ENCODE measurements around the gene TNFRSF25. TPM values are rescaled to one million over a fixed set of nuclear protein-coding genes. Genes with fewer than 3 reads are reported as not detected.
"Not testable (repeated sequence)": the region's sequence is repeated elsewhere in the genome, so short reads cannot be mapped to it uniquely, and the experiment has no call there.

Gene TNFRSF25
- total and polyA plus RNA-seq, 4 donors, result 4.9 to 19.8 (median 11.7) TPM

GRCh38 chr1:6495540-6496364 is 29.8 kb upstream of the TNFRSF25 start:
- WGBS, 2 donors, result 78 to 79% methylated on average over 14 of the region's 14 CpGs
- H3K4me1 ChIP-seq (ENCODE audit: control insufficient read depth in 5 of 5, insufficient read depth in 5 of 5, low read length in 5 of 5), result peaks cover 0 to 15% (median 6%) of the 10 kb centered on the region in 5 donors
- no peaks in the 10 kb centered on the region for H3K36me3 ChIP-seq (ENCODE audit: control insufficient read depth in 4 of 4, insufficient read depth in 4 of 4, low read length in 4 of 4)
- no peak for ATAC-seq (ENCODE audit: insufficient read depth, low FRiP score)
- no peak for DNase-seq
- H3K27me3 ChIP-seq (ENCODE audit: control insufficient read depth in 3 of 3, insufficient read depth in 3 of 3, low read length in 2 of 3), result no peaks in the 10 kb centered on the region
- no peak overlapping the region for H3K27ac ChIP-seq (ENCODE audit: low read depth in 1 of 2, low read length in 1 of 2)
- no peaks in the 10 kb centered on the region for H3K9me3 ChIP-seq (ENCODE audit: control insufficient read depth in 4 of 4, insufficient read depth in 3 of 4, low read length in 3 of 4)
- H3K9ac ChIP-seq (ENCODE audit: insufficient read depth in 1 of 2, low read length in 2 of 2), result no peak overlapping the region
- TF ChIP-seq, protein P1, sequence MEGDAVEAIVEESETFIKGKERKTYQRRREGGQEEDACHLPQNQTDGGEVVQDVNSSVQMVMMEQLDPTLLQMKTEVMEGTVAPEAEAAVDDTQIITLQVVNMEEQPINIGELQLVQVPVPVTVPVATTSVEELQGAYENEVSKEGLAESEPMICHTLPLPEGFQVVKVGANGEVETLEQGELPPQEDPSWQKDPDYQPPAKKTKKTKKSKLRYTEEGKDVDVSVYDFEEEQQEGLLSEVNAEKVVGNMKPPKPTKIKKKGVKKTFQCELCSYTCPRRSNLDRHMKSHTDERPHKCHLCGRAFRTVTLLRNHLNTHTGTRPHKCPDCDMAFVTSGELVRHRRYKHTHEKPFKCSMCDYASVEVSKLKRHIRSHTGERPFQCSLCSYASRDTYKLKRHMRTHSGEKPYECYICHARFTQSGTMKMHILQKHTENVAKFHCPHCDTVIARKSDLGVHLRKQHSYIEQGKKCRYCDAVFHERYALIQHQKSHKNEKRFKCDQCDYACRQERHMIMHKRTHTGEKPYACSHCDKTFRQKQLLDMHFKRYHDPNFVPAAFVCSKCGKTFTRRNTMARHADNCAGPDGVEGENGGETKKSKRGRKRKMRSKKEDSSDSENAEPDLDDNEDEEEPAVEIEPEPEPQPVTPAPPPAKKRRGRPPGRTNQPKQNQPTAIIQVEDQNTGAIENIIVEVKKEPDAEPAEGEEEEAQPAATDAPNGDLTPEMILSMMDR (IDR thresholded peaks at IDR 0.05; ENCODE audit: control extremely low read depth, extremely low read depth), result no peak
- no peak overlapping the region for H3K4me3 ChIP-seq

DNA sequence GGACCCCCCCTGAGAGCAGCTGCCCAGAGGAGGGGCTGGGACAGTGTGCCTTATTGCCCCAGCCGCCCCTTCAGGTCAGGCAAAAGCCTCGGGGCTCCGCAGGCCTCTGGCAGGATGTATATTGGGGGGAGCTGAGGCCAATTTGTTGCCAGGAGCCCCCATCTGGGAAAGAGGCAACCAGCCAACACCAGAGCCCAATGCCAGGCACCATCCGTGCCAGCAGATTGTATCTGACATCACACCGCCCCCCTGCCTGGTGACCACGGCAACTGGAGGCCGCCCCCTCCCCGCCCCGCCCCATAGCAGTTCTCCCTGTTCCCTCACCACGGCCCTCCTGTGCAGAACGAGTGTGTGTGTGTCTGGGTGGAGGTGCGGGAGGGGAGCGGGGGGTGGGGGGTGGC is 29.1 kb upstream of the TNFRSF25 start:
- Histone ChIP-seq H3K9me3 (ENCODE audit: control insufficient read depth in 4 of 4, insufficient read depth in 3 of 4, low read length in 3 of 4) (no peaks in the 10 kb centered on the region), H3K36me3 (ENCODE audit: control insufficient read depth in 4 of 4, insufficient read depth in 4 of 4, low read length in 4 of 4) (no peaks in the 10 kb centered on the region), H3K4me1 (ENCODE audit: control insufficient read depth in 5 of 5, insufficient read depth in 5 of 5, low read length in 5 of 5) (peaks cover 0 to 16% (median 10%) of the 10 kb centered on the region in 5 donors), H3K9ac (ENCODE audit: insufficient read depth in 1 of 2, low read length in 2 of 2) (no peak overlapping the region), H3K27me3 (ENCODE audit: control insufficient read depth in 3 of 3, insufficient read depth in 3 of 3, low read length in 2 of 3) (no peaks in the 10 kb centered on the region), H3K4me3 (no peak overlapping the region), H3K27ac (ENCODE audit: low read depth in 1 of 2, low read length in 1 of 2) (no peak overlapping the region)
- TF ChIP-seq, protein P1 (IDR thresholded peaks at IDR 0.05; ENCODE audit: control extremely low read depth, extremely low read depth), result no peak
- ATAC-seq (ENCODE audit: insufficient read depth, low FRiP score), result no peak
- no peak for DNase-seq
- WGBS, 2 donors, result 38 to 45% methylated on average over 12 to 13 of the region's 13 CpGs

DNA sequence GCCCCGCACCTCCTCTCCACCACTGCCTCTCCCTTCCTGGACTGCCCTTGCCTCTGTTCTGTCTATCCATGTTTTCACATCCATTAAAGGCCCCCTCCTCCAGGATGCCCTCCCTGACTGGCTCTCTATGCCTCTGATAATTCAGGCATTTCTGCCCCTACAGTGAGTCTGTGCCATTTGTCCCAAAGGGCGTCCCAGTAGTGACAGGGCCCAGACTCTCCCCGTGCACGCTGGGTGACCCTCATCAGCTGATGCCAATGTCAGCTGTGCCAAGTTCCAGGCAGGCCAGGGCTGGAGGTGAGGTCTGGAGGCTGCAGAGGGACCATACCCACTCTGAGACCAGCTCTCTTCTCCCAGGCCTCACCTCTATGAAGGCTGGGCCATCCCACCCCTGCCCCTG is 28.7 kb upstream of the TNFRSF25 start:
- H3K9me3 ChIP-seq (ENCODE audit: control insufficient read depth in 4 of 4, insufficient read depth in 3 of 4, low read length in 3 of 4), result no peaks in the 10 kb centered on the region
- TF ChIP-seq, protein P1 (IDR thresholded peaks at IDR 0.05; ENCODE audit: control extremely low read depth, extremely low read depth), result no peak
- peaks cover 0 to 18% (median 10%) of the 10 kb centered on the region in 5 donors for H3K4me1 ChIP-seq (ENCODE audit: control insufficient read depth in 5 of 5, insufficient read depth in 5 of 5, low read length in 5 of 5)
- DNase-seq, result no peak
- ATAC-seq (ENCODE audit: insufficient read depth, low FRiP score), result no peak
- H3K9ac ChIP-seq (ENCODE audit: insufficient read depth in 1 of 2, low read length in 2 of 2), result no peak overlapping the region
- H3K36me3 ChIP-seq (ENCODE audit: control insufficient read depth in 4 of 4, insufficient read depth in 4 of 4, low read length in 4 of 4), result no peaks in the 10 kb centered on the region
- no peak overlapping the region for H3K27ac ChIP-seq (ENCODE audit: low read depth in 1 of 2, low read length in 1 of 2)
- H3K27me3 ChIP-seq (ENCODE audit: control insufficient read depth in 3 of 3, insufficient read depth in 3 of 3, low read length in 2 of 3), result no peaks in the 10 kb centered on the region
- 88 to 90% methylated on average over 4 of the region's 4 CpGs for WGBS, 2 donors
- no peak overlapping the region for H3K4me3 ChIP-seq

DNA sequence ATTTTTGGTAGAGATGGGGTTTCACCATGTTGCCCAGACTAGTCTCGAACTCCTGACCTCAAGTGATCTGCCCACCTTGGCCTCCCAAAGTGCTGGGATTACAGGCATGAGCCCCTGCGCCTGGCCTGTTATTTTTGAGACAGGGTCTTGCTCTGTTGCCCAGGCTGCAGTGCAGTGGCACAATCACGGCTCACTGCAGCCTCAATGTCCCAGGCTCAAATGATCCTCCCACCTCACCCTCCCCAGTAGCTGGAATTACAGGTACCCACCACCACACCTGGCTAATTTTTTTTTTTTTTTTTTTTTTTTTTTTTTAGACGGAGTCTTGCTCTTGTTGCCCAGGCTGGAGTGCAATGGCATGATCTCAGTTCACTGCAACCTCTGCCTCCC is 27.9 kb upstream of the TNFRSF25 start:
- ATAC-seq (ENCODE audit: insufficient read depth, low FRiP score), result not testable (repeated sequence)

More for the DNA sequence above, 27.9 kb upstream of the TNFRSF25 start:
- not testable (repeated sequence) for H3K27ac ChIP-seq (ENCODE audit: low read depth in 1 of 2, low read length in 1 of 2); H3K4me3 ChIP-seq; H3K9me3 ChIP-seq (ENCODE audit: control insufficient read depth in 4 of 4, insufficient read depth in 3 of 4, low read length in 3 of 4); H3K36me3 ChIP-seq (ENCODE audit: control insufficient read depth in 4 of 4, insufficient read depth in 4 of 4, low read length in 4 of 4); H3K9ac ChIP-seq (ENCODE audit: insufficient read depth in 1 of 2, low read length in 2 of 2); DNase-seq; H3K27me3 ChIP-seq (ENCODE audit: control insufficient read depth in 3 of 3, insufficient read depth in 3 of 3, low read length in 2 of 3)
- WGBS, 2 donors, result 88 to 95% methylated on average over 4 of the region's 4 CpGs
- peaks cover 0 to 18% (median 10%) of the 10 kb centered on the region in 5 donors for H3K4me1 ChIP-seq (ENCODE audit: control insufficient read depth in 5 of 5, insufficient read depth in 5 of 5, low read length in 5 of 5)
